DND-41 (cell line): ENCODE results near the gene MLLT1.

Experiments used
- CTCF ChIP-seq: IDR thresholded peaks from 2 replicates; pipeline ENCODE4 v1.5.1; 2012; ENCODE audit warnings: borderline replicate concordance, low read length, moderate library complexity, mild to moderate bottlenecking; ENCODE audit not compliant: poor library complexity, severe bottlenecking; ENCODE audit errors: extremely low read depth
- EZH2 ChIP-seq: IDR thresholded peaks from 3 replicates; pipeline ENCODE4 v1.6.1; 2012; ENCODE audit warnings: borderline replicate concordance, low read depth, mild to moderate bottlenecking, moderate library complexity, low read length, inconsistent platforms; ENCODE audit not compliant: severe bottlenecking

- TF ChIP-seq CTCF (no peak), EZH2 (no peak)
These were observed 16.5 kb downstream of the MLLT1 start for GRCh38 chr19:6263306-6263705.
